ENCODE results near the gene SOX18. TPM values are rescaled to one million over a fixed set of nuclear protein-coding genes. Genes with fewer than 3 reads are reported as not detected.

Gene SOX18
- total and polyA plus RNA-seq, 2 experiments from 2014 or later = 0.21 TPM; not detected in 1

- H3K4me1 ChIP-seq (ENCODE audit: insufficient read depth) = peaks cover 40% of the 10 kb centered on the region
- H3K4me2 ChIP-seq = peak overlapping the region; percentile 88
- H3K36me3 ChIP-seq (ENCODE audit: insufficient read depth) = no peaks in the 10 kb centered on the region
- peaks cover 10% of the 10 kb centered on the region; the same call in 1 of the 2 replicates for H3F3A ChIP-seq (replicated peaks; ENCODE audit: low read depth)
- peak overlapping the region; percentile 63; the same call in 1 of the 2 replicates for H3K4me3 ChIP-seq
- ATAC-seq = no peak
- no peak overlapping the region for H3K27ac ChIP-seq (ENCODE audit: low read depth)
- DNase-seq (ENCODE audit: low spot score) = peak; percentile 30
- no peaks in the 10 kb centered on the region for H3K9me2 ChIP-seq (ENCODE audit: insufficient read depth)
- H2AFZ ChIP-seq = no peak overlapping the region
- peaks cover 32% of the 10 kb centered on the region for H3K4me1 Mint-ChIP-seq
- H3K79me2 ChIP-seq (replicated peaks; ENCODE audit: insufficient read depth) = no peaks in the 10 kb centered on the region
- H3K27me3 ChIP-seq (ENCODE audit: insufficient read depth) = peaks cover 86% of the 10 kb centered on the region
- no peaks in the 10 kb centered on the region for H3K9me3 Mint-ChIP-seq
- peak overlapping the region; percentile 64 for H3K4me3 Mint-ChIP-seq
- H3K27ac Mint-ChIP-seq = no peak overlapping the region
- TF ChIP-seq POLR2AphosphoS5 (IDR thresholded peaks at IDR 0.05; ENCODE audit: low read depth) (no peak), NANOG (IDR thresholded peaks at IDR 0.05; ENCODE audit: borderline replicate concordance) (no peak), ZNF331 (CRISPR knock-in tag; IDR thresholded peaks at IDR 0.05; ENCODE audit: low read depth) (no peak), ETS1 (IDR thresholded peaks at IDR 0.05) (no peak), EZH2 (IDR thresholded peaks at IDR 0.05; ENCODE audit: low read depth, unreplicated experiment) (no peak), REST (IDR thresholded peaks at IDR 0.05; ENCODE audit: unreplicated experiment) (no peak)
- H4K20me1 ChIP-seq (replicated peaks; ENCODE audit: insufficient read depth) = no peaks in the 10 kb centered on the region
- no peaks in the 10 kb centered on the region; the same call in 2 of the 3 replicates for H3K36me3 Mint-ChIP-seq (ENCODE audit: low read depth)
- H3K27me3 Mint-ChIP-seq (ENCODE audit: insufficient read depth, low read depth, poor library complexity) = peaks cover 71% of the 10 kb centered on the region
Measured at GRCh38 chr20:64041040-64041780, 8.2 kb downstream of the SOX18 start.

- Histone ChIP-seq H3K27me3 (ENCODE audit: insufficient read depth) (peaks cover 78% of the 10 kb centered on the region), H2AFZ (no peak overlapping the region), H3F3A (replicated peaks; ENCODE audit: low read depth) (peaks cover 10% of the 10 kb centered on the region; the same call in 1 of the 2 replicates), H3K4me2 (no peak overlapping the region), H3K36me3 (ENCODE audit: insufficient read depth) (no peaks in the 10 kb centered on the region), H3K4me1 (ENCODE audit: insufficient read depth) (peaks cover 44% of the 10 kb centered on the region), H3K27ac (ENCODE audit: low read depth) (no peak overlapping the region), H3K9me2 (ENCODE audit: insufficient read depth) (no peaks in the 10 kb centered on the region), H4K20me1 (replicated peaks; ENCODE audit: insufficient read depth) (no peaks in the 10 kb centered on the region), H3K4me3 (no peak overlapping the region), H3K79me2 (replicated peaks; ENCODE audit: insufficient read depth) (no peaks in the 10 kb centered on the region)
- no peaks in the 10 kb centered on the region; the same call in 2 of the 3 replicates for H3K36me3 Mint-ChIP-seq (ENCODE audit: low read depth)
- H3K4me3 Mint-ChIP-seq = peak overlapping the region; percentile 18; the same call in 1 of the 3 replicates
- H3K27me3 Mint-ChIP-seq (ENCODE audit: insufficient read depth, low read depth, poor library complexity) = peaks cover 63% of the 10 kb centered on the region
- H3K9me3 Mint-ChIP-seq = no peaks in the 10 kb centered on the region
- DNase-seq (ENCODE audit: low spot score) (no peak), ATAC-seq (no peak)
- no peak overlapping the region for H3K27ac Mint-ChIP-seq
- H3K4me1 Mint-ChIP-seq = peaks cover 30% of the 10 kb centered on the region
- TF ChIP-seq NANOG (IDR thresholded peaks at IDR 0.05; ENCODE audit: borderline replicate concordance) = no peak
- no peak for TF ChIP-seq CREB1 (CRISPR knock-in tag; IDR thresholded peaks at IDR 0.05; ENCODE audit: low read depth)
- no peak for TF ChIP-seq STAT1 (IDR thresholded peaks at IDR 0.05; ENCODE audit: unreplicated experiment)
- TF ChIP-seq POLR2AphosphoS5 (IDR thresholded peaks at IDR 0.05; ENCODE audit: low read depth) = no peak
- no peak for TF ChIP-seq CTCF (conservative IDR thresholded peaks at IDR 0.05; ENCODE audit: low read depth in 2 of 2)
Measured at GRCh38 chr20:64040231-64041039, 9.0 kb downstream of the SOX18 start.

Measured in GM23338 (cell line).